ENCODE data around the gene ZNF606. TPM values are rescaled to one million over a fixed set of nuclear protein-coding genes. Genes with fewer than 3 reads are reported as not detected.

The ZNF606 gene
- total RNA-seq, 2 experiments from 2014 or later, result 11.1 to 13.6 TPM

DNA sequence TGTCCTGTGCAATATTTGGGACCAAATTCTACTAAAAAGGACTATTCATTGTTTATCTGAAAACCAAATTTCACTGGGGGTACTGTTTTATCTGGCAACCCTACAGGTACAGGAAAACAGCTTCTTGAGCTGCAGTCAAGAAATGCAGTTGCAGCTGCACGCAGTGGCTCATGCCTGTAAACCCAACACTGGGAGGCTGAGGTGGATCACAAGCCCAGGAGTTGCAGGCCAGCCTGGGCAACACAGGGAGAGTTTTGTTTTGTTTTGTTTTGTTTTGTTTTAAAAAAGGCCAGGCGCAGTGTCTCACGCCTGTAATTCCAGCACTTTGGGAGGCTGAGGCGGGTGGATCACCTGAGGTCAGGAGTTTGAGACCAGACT, 19.7 kb upstream of the ZNF606 start:
- Mint-ChIP-seq H3K4me3 (no peak overlapping the region), H3K27ac (no peak overlapping the region), H3K27me3 (peaks cover 5% of the 10 kb centered on the region), H3K36me3 (ENCODE audit: low read depth) (peaks cover 21% of the 10 kb centered on the region), H3K9me3 (peaks cover 9% of the 10 kb centered on the region), H3K4me1 (ENCODE audit: low read depth) (no peaks in the 10 kb centered on the region)
- no peaks in the 10 kb centered on the region for H3K36me3 ChIP-seq (ENCODE audit: insufficient read depth, low read length)
- ChIA-PET POLR2A (interaction anchor here (1.0 kb wide), 1 partner anchor 132 kb away, joined by 3 read pairs; no protein-coding TSS in a partner anchor), CTCF (no interaction called here)
- peaks cover 0 to 2% of the 10 kb centered on the region in 2 experiments for H3K27me3 ChIP-seq (ENCODE audit: control insufficient read depth in 1 of 2, insufficient read depth in 2 of 2, low read length in 2 of 2)
- no peaks in the 10 kb centered on the region for H3K4me1 ChIP-seq (ENCODE audit: insufficient read depth, low read length)
- peaks cover 10 to 81% of the 10 kb centered on the region in 2 experiments for H3K9me3 ChIP-seq (ENCODE audit: control insufficient read depth in 1 of 2, insufficient read depth in 1 of 2, low read length in 2 of 2)
- ATAC-seq (ENCODE audit: poor library complexity), result peak; percentile 21
- H3K27ac ChIP-seq (ENCODE audit: low read depth in 1 of 2, low read length in 2 of 2), result no peak overlapping the region
- intact Hi-C loops (cut with DNase I, micrococcal nuclease), result loop anchor here (1.0 to 2.0 kb wide), 2 partner anchors 133 kb away; no protein-coding TSS in a partner anchor
- TF ChIP-seq, protein P1, sequence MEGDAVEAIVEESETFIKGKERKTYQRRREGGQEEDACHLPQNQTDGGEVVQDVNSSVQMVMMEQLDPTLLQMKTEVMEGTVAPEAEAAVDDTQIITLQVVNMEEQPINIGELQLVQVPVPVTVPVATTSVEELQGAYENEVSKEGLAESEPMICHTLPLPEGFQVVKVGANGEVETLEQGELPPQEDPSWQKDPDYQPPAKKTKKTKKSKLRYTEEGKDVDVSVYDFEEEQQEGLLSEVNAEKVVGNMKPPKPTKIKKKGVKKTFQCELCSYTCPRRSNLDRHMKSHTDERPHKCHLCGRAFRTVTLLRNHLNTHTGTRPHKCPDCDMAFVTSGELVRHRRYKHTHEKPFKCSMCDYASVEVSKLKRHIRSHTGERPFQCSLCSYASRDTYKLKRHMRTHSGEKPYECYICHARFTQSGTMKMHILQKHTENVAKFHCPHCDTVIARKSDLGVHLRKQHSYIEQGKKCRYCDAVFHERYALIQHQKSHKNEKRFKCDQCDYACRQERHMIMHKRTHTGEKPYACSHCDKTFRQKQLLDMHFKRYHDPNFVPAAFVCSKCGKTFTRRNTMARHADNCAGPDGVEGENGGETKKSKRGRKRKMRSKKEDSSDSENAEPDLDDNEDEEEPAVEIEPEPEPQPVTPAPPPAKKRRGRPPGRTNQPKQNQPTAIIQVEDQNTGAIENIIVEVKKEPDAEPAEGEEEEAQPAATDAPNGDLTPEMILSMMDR (IDR thresholded peaks at IDR 0.05), result no peak
- H3K4me3 ChIP-seq (ENCODE audit: low read length), result no peak overlapping the region
- DNase-seq, result no peak

DNA sequence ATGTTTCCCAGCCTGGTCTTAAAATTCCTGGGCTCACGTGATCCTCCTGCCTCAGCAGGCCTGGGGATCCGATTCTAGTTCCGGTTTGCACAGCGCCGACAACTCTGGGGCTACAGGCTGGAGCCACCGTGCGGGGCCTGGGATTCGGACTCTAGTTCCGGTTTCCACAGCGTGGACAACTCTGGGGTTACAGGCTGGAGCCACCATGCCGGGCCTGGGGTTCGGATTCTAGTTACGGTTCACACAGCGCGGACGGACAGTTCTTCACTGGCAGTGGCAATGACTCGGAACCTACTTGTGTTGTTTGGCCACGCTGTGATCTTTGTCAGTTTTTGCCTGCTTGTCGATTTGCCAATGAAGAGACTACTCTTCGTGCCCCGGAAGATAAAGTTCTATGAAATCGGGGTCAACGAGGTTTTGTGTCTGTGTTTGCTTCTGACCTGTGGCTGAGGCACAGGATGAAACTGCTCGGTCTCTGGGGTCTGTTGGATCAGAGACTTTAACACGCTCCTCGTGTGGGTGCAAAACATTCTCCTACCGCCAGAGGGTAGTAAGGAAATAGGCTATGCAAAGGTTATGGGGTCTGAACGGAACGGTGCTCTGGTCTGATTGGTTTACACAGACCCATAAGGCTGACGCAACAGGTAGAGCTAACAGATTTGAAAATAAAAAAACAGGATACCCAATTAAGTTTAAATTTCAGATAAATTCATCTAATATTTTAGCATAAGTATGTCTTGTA, 19.1 kb upstream of the ZNF606 start:
- Histone ChIP-seq H3K4me1 (ENCODE audit: insufficient read depth, low read length) (no peaks in the 10 kb centered on the region), H3K9me3 (ENCODE audit: control insufficient read depth in 1 of 2, insufficient read depth in 1 of 2, low read length in 2 of 2) (peaks cover 10 to 80% of the 10 kb centered on the region in 2 experiments), H3K36me3 (ENCODE audit: insufficient read depth, low read length) (no peaks in the 10 kb centered on the region), H3K27ac (ENCODE audit: low read depth in 1 of 2, low read length in 2 of 2) (no peak overlapping the region), H3K27me3 (ENCODE audit: control insufficient read depth in 1 of 2, insufficient read depth in 2 of 2, low read length in 2 of 2) (peaks cover 0 to 2% of the 10 kb centered on the region in 2 experiments), H3K4me3 (ENCODE audit: low read length) (no peak overlapping the region)
- intact Hi-C loops (cut with DNase I, micrococcal nuclease), result loop anchor here (1.0 to 2.0 kb wide), 2 partner anchors 133 to 134 kb away; no protein-coding TSS in a partner anchor
- peaks cover 7% of the 10 kb centered on the region for H3K9me3 Mint-ChIP-seq
- ChIA-PET POLR2A (interaction anchor here (1.0 kb wide), 1 partner anchor 133 kb away, joined by 3 read pairs; no protein-coding TSS in a partner anchor), CTCF (no interaction called here)
- H3K27me3 Mint-ChIP-seq, result peaks cover 5% of the 10 kb centered on the region
- TF ChIP-seq, protein P1 (IDR thresholded peaks at IDR 0.05), result no peak
- ATAC-seq (ENCODE audit: poor library complexity) (peak; percentile 95), DNase-seq (peak in 8 of 14 experiments; percentile 7 to 69 (median 38))
- H3K4me3 Mint-ChIP-seq, result no peak overlapping the region
- no peak overlapping the region for H3K27ac Mint-ChIP-seq
- H3K36me3 Mint-ChIP-seq (ENCODE audit: low read depth), result peaks cover 16% of the 10 kb centered on the region
- H3K4me1 Mint-ChIP-seq (ENCODE audit: low read depth), result no peaks in the 10 kb centered on the region

DNA sequence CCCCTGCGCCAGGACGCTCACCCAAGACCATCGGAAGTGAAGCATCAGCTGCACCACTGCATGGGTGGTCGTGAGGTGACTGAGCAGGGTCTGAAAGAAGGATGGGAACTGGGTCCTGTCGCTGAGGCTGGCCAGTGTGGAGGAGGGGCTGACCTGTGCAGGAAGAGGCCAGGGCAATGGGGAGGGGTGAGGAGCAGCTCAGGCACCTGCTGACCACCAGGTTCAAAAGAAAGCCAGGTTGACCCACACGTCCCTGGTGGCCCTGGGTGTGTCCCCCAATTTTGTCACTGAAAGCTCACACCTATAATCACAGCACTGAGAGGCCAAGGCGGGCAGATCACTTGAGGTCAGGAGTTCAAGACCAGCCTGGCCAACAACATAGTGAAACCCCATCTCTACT, 17.5 kb upstream of the ZNF606 start:
- Histone ChIP-seq H3K9me3 (ENCODE audit: control insufficient read depth in 1 of 2, insufficient read depth in 1 of 2, low read length in 2 of 2) (peaks cover 7 to 79% of the 10 kb centered on the region in 2 experiments), H3K27ac (ENCODE audit: low read depth in 1 of 2, low read length in 2 of 2) (no peak overlapping the region), H3K27me3 (ENCODE audit: control insufficient read depth in 1 of 2, insufficient read depth in 2 of 2, low read length in 2 of 2) (peaks cover 0 to 2% of the 10 kb centered on the region in 2 experiments), H3K36me3 (ENCODE audit: insufficient read depth, low read length) (no peaks in the 10 kb centered on the region), H3K4me1 (ENCODE audit: insufficient read depth, low read length) (no peaks in the 10 kb centered on the region), H3K4me3 (ENCODE audit: low read length) (no peak overlapping the region)
- no peak for DNase-seq
- CTCF ChIA-PET, result no interaction called here
- peaks cover 5% of the 10 kb centered on the region for H3K9me3 Mint-ChIP-seq
- POLR2A ChIA-PET, result no interaction called here
- no peak overlapping the region for H3K27ac Mint-ChIP-seq
- peaks cover 11% of the 10 kb centered on the region for H3K27me3 Mint-ChIP-seq
- H3K4me1 Mint-ChIP-seq (ENCODE audit: low read depth), result no peaks in the 10 kb centered on the region
- intact Hi-C loops (cut with DNase I, micrococcal nuclease), result no loop called here
- no peak for ATAC-seq (ENCODE audit: poor library complexity)
- no peak overlapping the region for H3K4me3 Mint-ChIP-seq
- TF ChIP-seq, protein P1 (IDR thresholded peaks at IDR 0.05), result no peak
- H3K36me3 Mint-ChIP-seq (ENCODE audit: low read depth), result peaks cover 18% of the 10 kb centered on the region
